Keratinocyte (primary cell): ENCODE results near the gene ETV3. TPM values are rescaled to one million over a fixed set of nuclear protein-coding genes. Genes with fewer than 3 reads are reported as not detected.

ENCODE experiments used
- DNase-seq: peaks from one replicate; pipeline ENCODE4 v3.0.0-alpha.2; 2011; ENCODE audit warnings: low read depth, missing footprints, low spot score
- FAIRE-seq: peaks from 2 replicates; lab custom pipeline; 2011; peaks lifted over from hg19 to GRCh38; lab: Jason Lieb, UNC
- H2AFZ ChIP-seq: 2 replicates; pipeline ENCODE4 v1.6.0; 2012; ENCODE audit warnings: low read length, control low read depth, inconsistent platforms; ENCODE audit not compliant: control insufficient read depth
- H3K27ac ChIP-seq: 2 replicates; pipeline ENCODE4 v1.5.1; 2011; ENCODE audit warnings: low read length; ENCODE audit not compliant: control insufficient read depth, insufficient read depth
- H3K27me3 ChIP-seq: 3 replicates; pipeline ENCODE4 v1.6.0; 2011; ENCODE audit warnings: low read length; ENCODE audit not compliant: control insufficient read depth, insufficient read depth; ENCODE audit errors: extremely low read depth
- H3K36me3 ChIP-seq, 2 experiments: 2 replicates in 1 of 2; 3 replicates in 1 of 2; pipeline ENCODE4 v1.5.1; 2011; ENCODE audit warnings: low read length in 2 of 2, mild to moderate bottlenecking in 1 of 2; ENCODE audit not compliant: control insufficient read depth in 2 of 2, insufficient read depth in 2 of 2; ENCODE audit errors: extremely low read depth in 1 of 2
- H3K4me1 ChIP-seq: 3 replicates; pipeline ENCODE4 v1.5.1; 2011; ENCODE audit warnings: low read length; ENCODE audit not compliant: control insufficient read depth, insufficient read depth; ENCODE audit errors: extremely low read depth
- H3K4me2 ChIP-seq: 3 replicates; pipeline ENCODE4 v1.6.0; 2011; ENCODE audit warnings: low read depth, low read length; ENCODE audit not compliant: control insufficient read depth, insufficient read depth; ENCODE audit errors: extremely low read depth
- H3K4me3 ChIP-seq, 3 experiments: fragments of 200-600 bp in 1 of 3; sonication (generic) in 1 of 3; 2 replicates in 2 of 3; 3 replicates in 1 of 3; pipeline ENCODE4 v1.5.1; 2011 to 2016; ENCODE audit warnings: low read length in 3 of 3, mild to moderate bottlenecking in 3 of 3, control low read depth in 2 of 3, inconsistent platforms in 1 of 3, low read depth in 1 of 3, mixed read lengths in 1 of 3, mixed run types in 1 of 3, moderate library complexity in 1 of 3; ENCODE audit not compliant: control insufficient read depth in 2 of 3, insufficient read depth in 2 of 3; ENCODE audit errors: extremely low read depth in 1 of 3
- H3K79me2 ChIP-seq: 2 replicates; pipeline ENCODE4 v1.6.0; 2012; ENCODE audit warnings: low read length; ENCODE audit not compliant: control insufficient read depth, insufficient read depth
- H3K9ac ChIP-seq: 3 replicates; pipeline ENCODE4 v1.6.0; 2011; ENCODE audit warnings: low read length; ENCODE audit not compliant: control insufficient read depth, insufficient read depth; ENCODE audit errors: extremely low read depth
- H3K9me1 ChIP-seq: 3 replicates; pipeline ENCODE4 v1.6.0; 2011; ENCODE audit warnings: low read length; ENCODE audit not compliant: control insufficient read depth, insufficient read depth; ENCODE audit errors: extremely low read depth
- H3K9me3 ChIP-seq: 2 replicates; pipeline ENCODE4 v1.5.1; 2012; ENCODE audit warnings: low read depth, low read length; ENCODE audit not compliant: control insufficient read depth
- H4K20me1 ChIP-seq: 3 replicates; pipeline ENCODE4 v1.6.0; 2011; ENCODE audit warnings: low read length; ENCODE audit not compliant: control insufficient read depth, insufficient read depth; ENCODE audit errors: extremely low read depth
- EZH2 ChIP-seq: IDR thresholded peaks from one replicate; pipeline ENCODE4 v1.6.1; 2012; ENCODE audit warnings: inconsistent platforms, mild to moderate bottlenecking, low read length, moderate library complexity
- dilution Hi-C: fragments of 300-500 bp; cut with MboI; formaldehyde crosslinking; loops from one replicate; pipeline ENCODE4 v1.7.0; 2020; ENCODE audit warnings: low sequenced_read_pairs; ENCODE audit not compliant: extremely low pct_ligation_motif_present
- polyA plus RNA-seq, 5 experiments: library from polyadenylated mRNA; depleted of rRNA in 3 of 5; stranded (reverse) in 3 of 5; stranded (forward) in 1 of 5; unstranded in 1 of 5; fragments of >200 nt; gene quantifications; 1 replicate in 1 of 5; 2 replicates in 3 of 5; 3 replicates in 1 of 5; pipeline versions ENCODE4 v1.2.1 to v1.2.3, GENCODE V29; 2011 to 2012; ENCODE audit warnings: missing spikeins in 2 of 5, low read depth in 1 of 5, low replicate concordance in 1 of 5
- TF ChIP-seq, protein P1 (sequence below), 3 experiments: IDR thresholded peaks in 1 of 3; conservative IDR thresholded peaks in 1 of 3; optimal IDR thresholded peaks in 1 of 3; 2 replicates in 2 of 3; 3 replicates in 1 of 3; pipeline versions ENCODE3 to v1.5.1; 2011; ENCODE audit warnings: low read length in 3 of 3, mild to moderate bottlenecking in 3 of 3, moderate library complexity in 2 of 3, control low read depth in 1 of 3, inconsistent platforms in 1 of 3; ENCODE audit not compliant: insufficient read depth in 2 of 3; ENCODE audit errors: extremely low read depth in 1 of 3

Gene ETV3
- polyA plus RNA-seq, 1 donor (not counting 4 experiments of a cell fraction or from before 2014, with no cell fraction given) = 22.3 TPM

DNA sequence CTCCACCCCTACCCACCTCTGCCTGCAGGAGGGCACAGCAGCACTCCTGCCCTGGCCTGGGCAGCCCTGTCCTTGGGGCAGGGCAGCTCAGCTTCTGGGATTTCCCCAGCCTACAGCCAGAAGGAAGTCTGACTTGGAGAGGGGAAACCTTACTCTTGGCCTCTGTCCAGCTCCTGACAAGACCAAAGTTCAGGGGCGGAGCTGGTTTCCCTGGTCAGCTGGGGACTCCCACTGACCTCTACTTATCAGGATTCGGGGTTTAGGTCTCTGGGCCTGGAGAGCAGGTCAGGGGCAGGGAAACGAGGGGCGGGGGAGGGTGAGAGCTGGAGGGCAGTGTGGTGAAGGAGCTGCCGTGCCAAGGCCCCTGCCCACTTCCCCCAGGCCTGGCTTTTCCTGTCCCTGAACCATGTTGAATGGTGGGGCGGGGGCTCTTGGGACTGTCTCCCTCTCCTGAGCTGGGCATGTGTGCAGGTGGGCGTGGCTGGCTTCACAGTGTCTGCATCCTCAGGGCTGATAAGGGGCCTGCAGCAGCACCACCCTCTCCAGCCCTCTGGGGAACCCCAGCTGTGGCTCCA is 16.8 kb upstream of the ETV3 start:
- no peak overlapping the region for H3K4me2 ChIP-seq
- no peak for DNase-seq
- H3K4me1 ChIP-seq = peaks cover 33% of the 10 kb centered on the region
- H3K27ac ChIP-seq = no peak overlapping the region
- FAIRE-seq = no peak
- H3K79me2 ChIP-seq = no peaks in the 10 kb centered on the region
- no peaks in the 10 kb centered on the region for H4K20me1 ChIP-seq
- no peak overlapping the region for H2AFZ ChIP-seq
- H3K4me3 ChIP-seq = no peak overlapping the region
- H3K9me1 ChIP-seq = no peaks in the 10 kb centered on the region
- no peaks in the 10 kb centered on the region for H3K36me3 ChIP-seq
- no peak overlapping the region for H3K9ac ChIP-seq
- no peak for TF ChIP-seq EZH2
- TF ChIP-seq, protein P1, sequence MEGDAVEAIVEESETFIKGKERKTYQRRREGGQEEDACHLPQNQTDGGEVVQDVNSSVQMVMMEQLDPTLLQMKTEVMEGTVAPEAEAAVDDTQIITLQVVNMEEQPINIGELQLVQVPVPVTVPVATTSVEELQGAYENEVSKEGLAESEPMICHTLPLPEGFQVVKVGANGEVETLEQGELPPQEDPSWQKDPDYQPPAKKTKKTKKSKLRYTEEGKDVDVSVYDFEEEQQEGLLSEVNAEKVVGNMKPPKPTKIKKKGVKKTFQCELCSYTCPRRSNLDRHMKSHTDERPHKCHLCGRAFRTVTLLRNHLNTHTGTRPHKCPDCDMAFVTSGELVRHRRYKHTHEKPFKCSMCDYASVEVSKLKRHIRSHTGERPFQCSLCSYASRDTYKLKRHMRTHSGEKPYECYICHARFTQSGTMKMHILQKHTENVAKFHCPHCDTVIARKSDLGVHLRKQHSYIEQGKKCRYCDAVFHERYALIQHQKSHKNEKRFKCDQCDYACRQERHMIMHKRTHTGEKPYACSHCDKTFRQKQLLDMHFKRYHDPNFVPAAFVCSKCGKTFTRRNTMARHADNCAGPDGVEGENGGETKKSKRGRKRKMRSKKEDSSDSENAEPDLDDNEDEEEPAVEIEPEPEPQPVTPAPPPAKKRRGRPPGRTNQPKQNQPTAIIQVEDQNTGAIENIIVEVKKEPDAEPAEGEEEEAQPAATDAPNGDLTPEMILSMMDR (optimal IDR thresholded peaks at IDR 0.05 in 1 of 3, IDR thresholded peaks at IDR 0.05 in 1 of 3, conservative IDR thresholded peaks at IDR 0.05 in 1 of 3; ENCODE audit: extremely low read depth in 1 of 3, insufficient read depth in 2 of 3, low read length in 3 of 3) = no peak
- no peaks in the 10 kb centered on the region for H3K9me3 ChIP-seq
- H3K27me3 ChIP-seq = no peaks in the 10 kb centered on the region
- dilution Hi-C loops = no loop called here

DNA sequence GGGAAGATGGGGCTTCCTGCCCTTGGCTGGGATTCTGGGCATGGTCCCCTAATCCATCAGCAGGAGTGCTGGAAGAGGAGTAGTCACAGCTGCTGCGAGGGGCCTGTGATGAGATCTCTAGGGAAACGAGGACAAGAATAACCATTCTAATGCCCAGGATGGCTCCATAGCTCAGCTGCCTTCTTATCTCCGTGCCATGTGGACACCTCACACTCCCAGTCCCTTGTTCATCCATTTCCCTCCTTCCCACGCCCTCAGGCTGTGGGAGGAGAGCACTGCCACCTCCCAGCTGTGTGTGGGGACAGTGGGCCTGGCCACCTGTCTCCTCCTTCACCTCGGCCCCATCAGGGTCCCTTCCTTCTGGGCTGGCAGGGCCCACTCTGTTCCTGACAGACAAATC is 16.1 kb upstream of the ETV3 start:
- Histone ChIP-seq H2AFZ (no peak overlapping the region), H3K4me1 (peaks cover 33% of the 10 kb centered on the region), H4K20me1 (no peaks in the 10 kb centered on the region), H3K79me2 (no peaks in the 10 kb centered on the region), H3K36me3 (no peaks in the 10 kb centered on the region), H3K27ac (no peak overlapping the region), H3K9ac (no peak overlapping the region), H3K9me3 (no peaks in the 10 kb centered on the region), H3K4me2 (no peak overlapping the region), H3K9me1 (no peaks in the 10 kb centered on the region), H3K27me3 (no peaks in the 10 kb centered on the region), H3K4me3 (no peak overlapping the region)
- dilution Hi-C loops = no loop called here
- FAIRE-seq = no peak
- no peak for DNase-seq
- TF ChIP-seq, protein P1 (optimal IDR thresholded peaks at IDR 0.05 in 1 of 3, IDR thresholded peaks at IDR 0.05 in 1 of 3, conservative IDR thresholded peaks at IDR 0.05 in 1 of 3; ENCODE audit: extremely low read depth in 1 of 3, insufficient read depth in 2 of 3, low read length in 3 of 3) = no peak
- TF ChIP-seq EZH2 = no peak
